Endometrium (tissue), 2 donors: ENCODE measurements around the gene ZNRF2.

Source experiments
- FAIRE-seq: peaks from 2 replicates; lab custom pipeline; 2012; peaks lifted over from hg19 to GRCh38; lab: Jason Lieb, UNC
- donor health status: control.
- donor health status: control.

The ZNRF2 gene

DNA sequence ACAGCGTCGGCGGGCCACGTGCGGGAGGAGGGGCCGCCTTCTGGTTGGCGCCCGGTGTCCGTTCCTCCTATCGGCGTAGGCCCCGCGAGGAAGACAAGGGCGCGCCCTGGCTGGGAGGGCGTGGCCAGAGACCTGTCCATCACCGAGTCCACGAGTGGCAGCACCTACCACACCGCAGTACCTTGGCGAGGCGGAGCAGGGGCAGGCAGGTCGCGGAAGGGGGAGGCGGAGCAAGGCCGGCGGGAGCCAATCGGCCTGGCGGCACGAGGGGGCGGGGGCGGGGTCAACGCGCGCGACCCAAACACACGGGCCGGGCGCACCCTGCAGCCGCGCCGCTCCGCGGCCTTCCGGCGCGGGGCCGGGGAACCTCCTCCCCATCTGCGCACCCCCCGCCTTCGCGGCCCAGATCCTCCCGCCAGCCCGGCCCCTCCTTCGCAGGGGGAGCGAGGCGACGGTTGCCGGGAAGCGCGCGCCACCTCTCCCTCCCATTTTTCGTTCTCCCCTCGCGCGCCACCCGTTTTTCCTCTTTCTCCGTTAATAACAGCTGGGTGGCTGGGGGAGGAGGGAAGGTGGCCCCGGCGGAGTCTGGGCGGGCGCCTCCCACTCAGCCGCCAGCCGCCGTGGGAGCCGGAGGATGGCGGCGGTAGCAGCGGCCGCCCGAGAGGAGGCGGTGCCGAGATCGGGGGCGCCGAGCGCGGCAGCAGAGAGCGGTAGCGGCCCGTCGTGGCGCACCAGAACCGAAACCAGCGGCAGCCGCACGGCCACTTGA is at the start of gene ZNRF2:
Gene ZNRF2, plus strand, starts transcription at position 300 of the 769 bp plus-strand sequence. CDS start 761 bp downstream, outside the sequence.
- FAIRE-seq: peak; percentile 46

DNA sequence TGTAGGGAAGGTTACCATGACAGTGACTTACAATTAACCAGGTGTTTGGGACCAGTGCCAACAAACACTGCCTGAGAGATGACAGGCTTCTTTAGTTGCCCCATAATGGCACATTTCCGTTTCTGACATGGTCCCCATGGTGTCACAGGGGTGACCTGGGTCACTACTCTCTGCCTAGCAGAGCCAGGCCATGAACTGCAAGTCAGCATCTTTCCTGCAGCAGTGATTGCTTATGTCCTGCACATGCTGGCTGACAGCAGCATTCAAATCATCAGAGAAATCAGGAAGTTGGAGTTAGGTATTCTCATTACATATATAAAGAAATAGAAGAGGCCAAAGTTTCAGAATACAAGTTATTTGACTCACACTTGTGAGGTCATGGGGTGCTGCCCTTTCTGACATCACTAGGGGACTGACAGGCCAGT is 47.1 kb upstream of the ZNRF2 start:
- FAIRE-seq: no peak

DNA sequence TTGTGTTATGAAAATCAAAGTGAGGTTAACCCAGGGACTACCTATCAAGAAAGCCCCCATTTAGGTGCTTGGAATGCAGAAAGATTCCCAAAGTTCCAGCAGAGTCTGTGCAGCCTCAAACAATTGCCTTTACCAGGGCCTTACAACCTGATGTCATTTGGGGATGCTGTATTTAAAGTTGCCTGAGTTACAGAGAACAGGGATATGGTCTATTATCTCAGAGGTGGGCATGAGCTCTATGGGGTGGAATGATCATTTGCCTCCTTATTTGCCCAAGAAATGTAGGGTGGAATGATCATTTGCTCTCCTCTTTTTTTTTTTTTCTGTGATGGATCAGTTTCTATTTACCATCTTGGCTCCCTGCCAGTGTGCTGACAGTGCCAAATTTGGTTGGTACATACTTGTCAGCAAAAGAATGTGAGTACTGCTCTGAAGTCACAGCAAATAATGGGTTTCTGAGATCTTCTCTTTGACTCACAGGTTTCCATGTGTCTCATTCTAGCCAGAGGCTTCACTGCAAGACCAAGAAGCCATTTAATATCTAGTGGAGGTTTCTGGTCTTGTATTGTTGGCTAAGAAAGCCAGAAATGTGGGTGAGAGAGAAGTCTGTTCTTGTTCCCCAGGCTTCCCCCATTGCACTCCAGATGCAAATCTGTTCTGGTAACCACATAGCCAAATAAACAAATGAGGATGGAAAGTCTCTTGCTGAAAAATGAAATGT is 45.5 kb upstream of the ZNRF2 start:
- no peak for FAIRE-seq

DNA sequence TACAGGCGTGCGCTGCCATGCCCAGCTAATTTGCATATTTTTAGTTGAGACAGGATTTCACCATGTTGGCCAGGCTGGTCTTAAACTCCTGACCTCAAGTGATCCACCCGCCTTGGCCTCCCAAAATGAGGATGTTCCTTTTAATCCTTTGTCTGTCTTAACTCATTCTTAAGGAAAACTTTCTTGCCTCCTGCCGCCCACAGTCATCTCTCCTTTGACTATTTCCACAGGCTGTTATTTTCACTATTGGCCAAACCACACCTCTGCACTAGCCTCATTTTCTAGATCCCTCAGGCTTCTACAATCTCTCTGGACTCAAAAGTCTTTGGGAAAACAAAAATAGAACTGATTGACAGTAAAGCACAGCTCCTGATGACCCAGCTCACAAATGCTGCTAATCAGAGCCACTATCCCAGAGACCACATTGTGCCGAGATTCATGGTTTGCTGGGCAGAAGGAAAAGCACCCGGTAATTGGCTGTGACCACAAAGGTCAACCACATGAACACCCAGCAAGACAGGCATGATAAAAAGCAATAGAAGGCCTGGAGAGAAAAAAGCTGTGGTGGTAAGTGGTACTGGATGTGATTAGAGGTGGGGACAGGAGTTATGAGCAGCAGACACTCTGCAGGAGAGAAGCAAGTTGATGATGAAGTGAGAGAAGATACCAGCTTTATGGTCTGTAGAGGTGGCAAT is 44.1 kb upstream of the ZNRF2 start:
- no peak for FAIRE-seq

DNA sequence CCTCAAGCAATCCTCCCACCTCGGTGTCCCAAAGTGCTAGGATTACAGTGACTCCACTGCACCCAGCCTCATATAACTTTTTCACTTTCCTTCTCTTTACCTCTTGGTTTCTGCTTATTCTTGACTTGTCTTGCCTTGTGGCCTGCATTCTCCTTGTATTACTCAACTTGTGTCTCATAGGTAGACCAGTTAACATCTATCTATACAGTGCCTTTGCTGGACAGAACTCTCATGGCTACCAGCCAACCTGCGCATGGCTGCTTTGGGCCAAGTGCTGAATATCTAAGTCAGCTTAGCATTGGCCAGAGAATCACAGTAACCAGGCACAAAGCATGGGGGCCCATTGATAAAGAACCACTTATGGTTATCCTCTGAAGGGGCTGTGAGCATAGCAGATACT is 42.6 kb upstream of the ZNRF2 start:
- FAIRE-seq: no peak

DNA sequence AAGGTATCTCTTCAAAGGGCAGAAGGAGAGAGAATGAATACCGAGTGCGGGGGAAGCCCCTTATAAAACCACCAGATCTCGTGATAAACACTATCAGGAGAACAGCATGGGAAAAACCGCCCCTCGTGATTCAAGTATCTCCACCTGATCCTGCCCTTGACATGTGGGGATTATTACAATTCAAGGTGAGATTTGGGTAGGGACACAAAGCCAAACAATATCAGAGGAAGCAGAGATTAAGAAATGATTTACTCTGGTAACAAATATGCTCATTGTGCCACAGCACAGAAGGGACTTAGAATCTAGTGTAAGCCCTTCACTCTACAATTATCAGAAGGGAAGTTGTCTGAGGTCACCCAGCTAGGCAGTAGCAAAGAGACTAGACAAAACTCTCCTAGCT is 40.1 kb upstream of the ZNRF2 start:
- FAIRE-seq: no peak

DNA sequence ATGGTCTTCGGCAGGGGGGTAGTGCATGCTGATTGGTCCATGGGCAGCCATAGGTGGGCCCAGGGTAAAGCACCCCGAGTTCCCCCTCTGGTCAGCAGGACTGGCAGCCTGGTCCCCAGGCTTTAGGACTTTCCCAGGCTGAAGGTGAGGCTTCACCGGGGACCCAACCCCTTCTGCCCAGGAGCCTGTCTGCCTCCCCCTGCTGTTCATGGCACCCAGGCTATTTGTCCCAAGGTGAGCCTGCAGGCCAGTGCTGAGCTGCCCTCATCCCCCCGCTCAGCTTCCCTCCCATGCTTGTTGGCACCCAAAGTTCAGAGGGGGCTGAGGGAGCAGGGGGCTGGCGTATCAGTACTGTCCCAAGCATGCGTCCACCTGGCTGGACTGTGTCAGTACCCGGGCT is 38.5 kb upstream of the ZNRF2 start:
- FAIRE-seq: no peak

DNA sequence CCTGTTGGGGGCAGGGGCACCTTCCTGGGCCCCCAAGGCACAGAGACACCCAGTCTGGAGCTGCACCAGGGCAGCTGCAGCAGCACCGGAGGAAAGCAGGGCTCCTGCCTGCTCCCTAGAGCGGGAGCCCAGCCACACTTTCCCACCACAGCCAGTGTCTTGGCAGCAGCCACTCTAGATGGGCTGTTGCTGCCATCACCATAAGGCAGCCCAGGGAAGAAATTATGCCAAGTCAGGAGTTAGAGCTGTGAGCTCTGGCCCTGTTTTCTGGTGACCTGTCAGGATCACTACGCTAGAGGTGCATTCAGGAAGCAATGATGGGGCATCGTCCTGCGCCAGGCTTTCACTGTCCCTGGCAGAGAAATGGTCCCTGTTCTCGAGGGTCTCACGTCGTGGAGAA is 38.0 kb upstream of the ZNRF2 start:
- no peak for FAIRE-seq

DNA sequence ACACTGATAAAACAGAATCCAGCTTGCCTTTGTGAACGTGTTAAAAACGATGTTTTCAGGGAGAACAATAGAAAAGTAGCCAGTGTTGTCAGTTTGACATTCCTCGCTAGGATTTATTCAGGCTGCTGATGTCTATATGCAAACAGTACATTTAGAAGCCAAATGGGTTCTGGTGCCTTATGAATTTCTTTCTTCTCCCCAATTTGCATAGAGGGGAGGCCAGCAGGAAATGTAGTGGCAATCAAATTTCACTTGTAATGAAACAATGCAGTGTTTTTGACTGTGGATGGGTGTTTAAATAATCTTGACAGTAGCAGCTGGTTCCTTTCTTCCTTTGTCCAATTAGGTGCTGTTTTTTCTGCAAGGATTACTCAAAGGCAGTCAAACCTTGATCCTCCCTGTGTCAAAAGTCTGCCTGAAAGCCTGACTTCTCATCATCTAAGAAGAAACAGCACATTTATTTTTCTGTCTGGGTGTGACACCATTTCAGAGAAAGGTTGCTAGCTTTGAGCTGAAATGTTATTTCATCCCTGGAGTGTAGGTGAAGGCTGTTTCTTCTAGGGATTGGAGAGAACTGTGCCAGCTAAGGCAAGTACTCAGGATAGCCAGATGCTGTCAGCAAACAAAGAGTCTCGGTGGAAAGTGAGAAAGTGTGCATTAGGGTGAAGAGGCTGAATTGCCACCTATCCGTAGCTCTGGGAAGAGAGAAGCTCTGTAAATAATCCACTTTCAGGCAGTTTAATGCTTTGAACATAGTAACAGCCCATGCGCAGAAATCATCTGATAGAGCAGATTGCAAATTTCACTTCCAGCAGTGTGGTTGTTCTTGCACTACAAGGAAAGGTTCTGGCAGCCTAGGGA is 36.6 kb upstream of the ZNRF2 start:
- no peak for FAIRE-seq

DNA sequence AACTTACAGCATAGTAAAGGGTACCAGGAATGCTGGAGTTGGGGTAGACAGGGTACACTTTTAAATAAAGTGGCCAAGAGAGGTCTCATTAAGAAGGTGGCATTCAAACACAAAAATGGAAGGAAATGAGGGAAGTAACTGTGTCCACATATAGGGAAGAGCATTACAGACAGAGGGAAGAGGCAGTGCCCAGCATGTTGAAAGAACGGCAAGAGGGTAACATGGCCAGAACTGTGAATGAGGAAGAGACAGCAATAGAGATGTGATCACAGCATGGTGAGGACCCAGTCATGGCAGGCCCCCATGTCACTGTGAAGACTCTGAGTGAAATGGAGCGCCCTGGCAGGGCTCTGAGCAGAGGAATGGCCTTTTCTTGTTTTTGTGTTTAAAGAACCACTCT is 35.1 kb upstream of the ZNRF2 start:
- no peak for FAIRE-seq

DNA sequence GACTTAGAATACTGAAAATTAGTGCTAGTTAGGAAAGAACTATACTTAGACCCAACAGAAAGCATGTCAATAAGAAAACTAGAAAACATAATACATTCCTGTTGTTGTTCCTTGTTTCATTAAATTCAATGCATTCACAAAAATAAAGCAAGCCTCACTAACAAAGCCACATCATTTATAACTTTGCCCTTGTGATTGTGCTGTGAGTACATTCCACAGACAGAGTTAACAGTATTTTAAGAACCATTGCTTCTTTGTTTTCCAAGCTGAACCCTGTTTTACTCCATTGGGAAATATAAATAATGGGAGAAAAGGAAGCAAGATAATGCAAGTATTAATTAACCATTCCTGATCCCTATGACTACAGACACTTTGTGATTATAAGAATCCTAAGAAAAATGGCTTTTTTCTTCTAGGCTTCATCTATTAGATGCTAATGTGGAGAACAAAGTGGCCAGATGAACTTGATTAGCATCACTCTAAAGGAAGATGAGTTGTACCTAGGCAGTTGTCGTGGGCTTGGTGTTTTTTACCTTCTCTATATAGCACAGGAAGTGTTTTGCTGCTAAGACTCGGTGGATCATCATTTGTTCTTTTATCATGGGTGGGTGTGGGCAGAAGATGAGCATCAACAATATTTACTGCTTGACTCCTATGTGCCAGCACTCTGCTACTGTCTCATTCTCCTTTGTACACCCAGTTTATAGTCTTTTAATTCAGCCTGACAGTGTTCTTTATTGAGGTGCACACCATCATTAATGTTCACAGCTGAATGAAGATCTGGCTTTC is 34.2 kb upstream of the ZNRF2 start:
- no peak for FAIRE-seq

DNA sequence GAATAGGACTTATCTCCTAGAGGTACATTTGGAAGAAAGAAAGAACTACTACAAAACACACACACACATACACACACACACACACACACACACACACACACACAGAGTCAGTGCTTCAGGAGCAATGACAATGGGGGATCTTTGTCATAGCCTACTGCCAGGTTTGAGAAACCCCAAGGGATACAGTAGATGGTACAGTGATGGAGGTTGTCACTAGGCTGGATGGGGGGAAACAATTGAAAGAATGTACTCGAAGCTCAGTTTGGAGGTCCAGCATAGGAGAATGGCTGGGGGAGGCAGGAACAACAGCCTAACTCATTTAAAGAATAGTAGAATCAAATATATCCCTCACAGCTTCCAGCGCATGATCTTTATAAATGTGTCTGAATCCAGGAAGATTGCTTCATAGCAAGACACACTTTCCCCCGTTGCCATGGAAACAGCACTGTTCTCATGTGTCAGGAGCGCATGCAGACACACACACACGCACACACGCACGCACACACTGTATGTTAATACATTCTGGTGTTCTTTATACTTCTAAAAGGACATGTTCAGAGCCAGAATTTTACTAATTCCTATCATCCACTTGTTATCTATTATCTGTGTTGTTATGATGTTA is 32.6 kb upstream of the ZNRF2 start:
- FAIRE-seq: no peak

DNA sequence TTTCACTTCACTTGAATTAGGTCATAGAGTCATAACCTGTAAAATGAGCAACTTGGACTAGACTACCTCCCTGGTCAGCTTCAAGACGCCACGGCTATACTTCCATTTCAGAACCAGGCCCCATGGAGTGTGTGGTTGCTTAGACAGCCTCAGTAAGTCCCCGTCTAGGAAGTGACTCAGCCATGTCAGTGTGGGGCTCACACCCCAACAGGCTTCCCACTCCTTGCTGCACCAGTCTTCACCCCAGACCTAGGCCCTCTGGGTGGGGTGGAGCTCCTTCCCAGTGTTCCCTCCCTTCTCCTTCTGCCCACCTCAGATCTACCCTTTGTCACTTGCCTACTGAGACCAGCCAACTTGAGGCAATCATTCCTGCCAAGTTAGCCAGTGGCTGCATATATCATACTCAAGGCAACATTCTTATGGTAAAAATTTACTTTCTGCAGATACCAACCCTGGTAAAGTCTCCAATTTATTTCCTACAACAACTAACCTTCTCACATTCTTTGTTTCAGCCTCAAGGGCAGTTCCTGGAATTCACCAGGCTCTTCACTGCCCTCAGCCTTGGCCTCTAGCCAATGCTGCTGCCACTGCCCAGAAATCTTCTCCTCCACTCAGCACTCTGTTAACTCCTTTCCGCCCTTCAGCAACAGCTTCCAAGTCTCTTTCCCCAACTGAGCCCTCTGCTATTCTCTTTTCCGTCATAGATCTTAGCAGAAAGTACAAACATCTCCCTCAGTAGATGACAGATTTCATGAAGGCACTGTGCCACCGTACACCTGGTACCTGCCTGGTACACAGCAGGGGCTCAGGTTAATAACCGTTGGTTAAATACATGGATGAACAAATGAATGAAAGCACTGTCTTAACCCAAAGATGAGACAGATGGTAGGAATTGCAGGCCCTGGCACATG is 31.3 kb upstream of the ZNRF2 start:
- FAIRE-seq: no peak

DNA sequence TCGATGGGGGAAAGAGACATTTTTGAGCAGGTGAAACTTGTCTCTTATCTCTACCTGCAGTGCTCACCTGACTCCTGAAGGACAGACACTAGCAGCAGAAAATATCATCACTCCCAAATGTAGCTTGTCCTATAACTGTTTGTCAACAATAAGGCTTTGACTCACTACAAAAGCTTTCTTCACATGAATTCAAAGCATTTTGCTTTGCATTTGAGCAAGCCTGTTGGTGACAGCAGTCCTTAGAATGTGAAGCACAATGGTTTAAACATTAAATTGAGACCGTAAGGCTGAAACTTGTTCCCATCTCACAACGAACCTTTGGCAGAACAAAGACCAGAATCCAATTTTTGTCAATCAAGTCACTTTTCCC is 30.6 kb upstream of the ZNRF2 start:
- FAIRE-seq: no peak

DNA sequence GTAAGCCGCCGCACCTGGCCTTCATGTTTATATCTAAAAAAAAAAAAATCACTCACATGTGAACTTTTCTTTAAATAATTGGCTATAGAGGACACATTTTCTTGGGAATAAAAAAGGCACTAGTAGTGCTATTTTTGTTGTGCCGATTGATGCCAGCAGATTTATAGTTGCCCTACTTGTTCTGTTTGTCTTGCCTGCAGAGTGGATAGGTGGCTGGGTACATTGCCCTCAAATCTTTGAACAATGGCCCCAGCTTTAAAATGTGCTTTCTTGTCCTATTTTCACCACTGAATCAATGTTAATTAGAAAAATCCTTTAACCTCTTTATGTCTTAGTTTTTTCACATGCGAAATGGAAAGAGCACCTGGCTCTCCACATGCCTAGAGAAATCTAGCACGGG is 30.1 kb upstream of the ZNRF2 start:
- FAIRE-seq: no peak

DNA sequence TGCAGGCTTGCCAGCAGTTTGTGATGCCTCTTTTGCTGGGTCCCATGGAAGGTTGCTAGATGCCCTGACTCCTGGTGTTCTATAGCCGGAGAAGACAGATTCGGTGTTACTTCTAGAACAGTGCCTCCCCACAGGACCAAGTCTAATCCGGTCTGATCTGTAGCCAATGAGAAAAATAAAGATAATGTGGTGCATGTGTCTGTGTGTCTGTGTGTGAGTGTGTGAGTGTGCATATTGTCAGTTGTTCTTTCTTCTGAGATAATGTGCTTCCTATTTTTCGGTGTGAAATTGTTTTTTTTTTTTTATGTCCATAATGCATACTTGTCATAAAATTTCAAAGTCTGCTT is 29.7 kb upstream of the ZNRF2 start:
- no peak for FAIRE-seq

DNA sequence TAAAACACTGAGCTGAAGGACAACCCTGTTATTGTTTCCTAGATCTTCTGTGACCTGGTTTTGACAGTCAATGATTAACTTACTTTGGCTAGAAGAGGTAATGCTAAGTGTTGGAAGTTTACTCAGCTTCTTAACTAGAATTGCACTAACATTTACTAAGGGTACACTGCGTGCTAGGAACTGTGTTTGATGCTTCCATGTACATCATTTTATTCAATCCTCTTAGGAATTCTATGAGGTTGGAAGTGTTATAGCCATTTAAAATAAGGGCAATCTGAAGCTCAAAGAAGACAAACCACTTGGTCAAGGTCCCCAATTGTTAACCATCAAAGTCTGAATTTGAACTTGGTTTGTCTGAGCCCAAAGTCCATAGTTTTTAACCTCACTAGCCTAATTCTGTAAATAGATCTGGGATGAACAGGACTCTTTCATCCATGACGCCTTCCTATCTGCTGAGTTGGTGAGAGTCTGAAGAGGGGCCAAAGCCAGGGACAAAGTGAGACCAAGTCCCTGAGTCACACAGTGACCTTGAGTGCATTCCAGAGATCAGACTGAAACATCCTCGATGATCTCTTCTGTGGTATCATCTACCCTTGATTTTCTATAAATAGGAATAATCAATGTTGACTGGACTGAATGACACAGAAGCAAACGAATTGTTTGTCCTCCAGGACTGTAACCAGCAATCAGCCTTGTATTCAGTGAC is 29.2 kb upstream of the ZNRF2 start:
- FAIRE-seq: no peak

DNA sequence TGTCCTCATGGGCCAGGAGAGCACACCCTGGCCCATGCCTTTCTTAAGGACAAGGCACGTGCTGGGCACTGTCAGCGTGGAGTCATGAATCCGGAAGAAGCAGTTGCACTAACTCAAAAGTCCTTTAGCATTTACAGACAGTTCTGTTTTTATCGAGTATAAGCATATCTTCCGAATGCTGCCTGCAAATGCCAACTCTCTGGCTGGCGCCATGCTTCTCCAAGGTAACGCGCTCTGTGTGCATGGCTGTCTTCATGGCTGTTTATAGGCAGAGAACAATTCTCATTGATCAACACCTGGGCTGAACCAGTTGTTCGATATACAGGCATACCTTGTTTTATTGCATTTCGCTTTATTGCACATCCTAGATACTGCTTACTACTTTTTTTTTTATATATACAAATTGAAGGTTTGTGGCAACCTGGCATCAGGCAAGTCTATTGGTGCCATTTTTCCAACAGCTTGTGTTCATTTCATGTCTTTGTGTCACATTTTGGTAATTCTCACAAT is 28.0 kb upstream of the ZNRF2 start:
- no peak for FAIRE-seq

DNA sequence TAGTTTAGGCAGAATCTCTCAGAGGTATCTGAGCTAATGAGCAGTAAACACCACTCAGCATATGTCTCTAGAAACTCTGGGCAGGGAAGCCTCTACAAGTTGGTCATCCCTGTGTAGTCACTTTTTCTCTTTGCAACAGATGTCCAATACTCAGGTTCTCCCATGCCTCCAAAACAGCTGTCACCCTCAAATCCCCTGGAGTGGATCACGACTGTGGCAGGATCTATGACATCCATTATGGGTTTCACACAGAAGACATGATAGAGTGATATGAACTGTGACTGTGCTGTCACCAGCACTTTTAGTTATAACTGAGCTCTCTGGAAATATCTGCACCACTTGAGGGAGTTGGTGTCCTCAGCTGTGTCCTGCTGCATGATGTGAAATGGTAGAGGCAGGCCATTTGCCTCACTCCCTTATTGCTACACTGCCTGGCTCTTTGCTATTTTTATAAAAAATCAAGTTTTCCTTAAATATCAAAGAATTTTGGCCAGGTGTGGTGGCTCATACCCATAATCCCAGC is 24.1 kb upstream of the ZNRF2 start:
- no peak for FAIRE-seq
